ENCODE data around the gene PRKAR1B.

GRCh38 chr7:603152-603951 lies 123.7 kb downstream of the PRKAR1B start:
- no peak for TF ChIP-seq TCF12 (IDR thresholded peaks at IDR 0.05; ENCODE audit: low read depth)
- TF ChIP-seq RAD21 (IDR thresholded peaks at IDR 0.05; ENCODE audit: low read depth) = no peak
- TF ChIP-seq USF1 (IDR thresholded peaks at IDR 0.05) = no peak
- no peak for TF ChIP-seq ZBTB7A (IDR thresholded peaks at IDR 0.05; ENCODE audit: low read depth)
- TF ChIP-seq YY1 (IDR thresholded peaks at IDR 0.05; ENCODE audit: low read depth) = no peak
- no peak for TF ChIP-seq EGR1 (IDR thresholded peaks at IDR 0.05)
- TF ChIP-seq NFIC (IDR thresholded peaks at IDR 0.05) = no peak
- TF ChIP-seq TAF1 (IDR thresholded peaks at IDR 0.05; ENCODE audit: low read depth) = no peak
- TF ChIP-seq CREB1 (IDR thresholded peaks at IDR 0.05; ENCODE audit: low read depth) = no peak
- TF ChIP-seq MAX (IDR thresholded peaks at IDR 0.05) = no peak
